ENCODE data around the gene ASIP. TPM values are rescaled to one million over a fixed set of nuclear protein-coding genes. Genes with fewer than 3 reads are reported as not detected.
"Not testable (repeated sequence)": the region's sequence is repeated elsewhere in the genome, so short reads cannot be mapped to it uniquely, and the experiment has no call there.

ASIP gene
- total RNA-seq, 1 experiment from 2014 or later, result not detected

GRCh38 chr20:34200023-34200422 is 41.2 kb upstream of the ASIP start:
- ChIA-PET CTCF (no interaction called here), POLR2A (ENCODE audit: low non-redundant PET) (no interaction called here)
- TF ChIP-seq CTCF (conservative IDR thresholded peaks at IDR 0.05; ENCODE audit: low read depth, low read length), result no peak
- TF ChIP-seq EZH2 (IDR thresholded peaks at IDR 0.05; ENCODE audit: borderline replicate concordance, low read depth, low read length, poor library complexity, severe bottlenecking), result no peak
- no peaks in the 10 kb centered on the region for H3K9me3 ChIP-seq (ENCODE audit: low read depth, low read length, poor library complexity, severe bottlenecking)
- no peak for DNase-seq (ENCODE audit: low spot score)
- no TSS peak for BruUV-seq (replicated peaks)
- H3K27me3 ChIP-seq (replicated peaks; ENCODE audit: insufficient read depth, low read depth, low read length, poor library complexity), result no peaks in the 10 kb centered on the region
- H3K4me3 ChIP-seq (ENCODE audit: low read depth, low read length, poor library complexity, severe bottlenecking), result no peak overlapping the region
- intact Hi-C loops (cut with micrococcal nuclease; ENCODE audit: unreplicated experiment), result no loop called here
- no peaks in the 10 kb centered on the region for H3K36me3 ChIP-seq (ENCODE audit: insufficient read depth, low read length, poor library complexity, severe bottlenecking)
- peak overlapping the region; percentile 52 for H3K27ac ChIP-seq (ENCODE audit: low read depth, low read length, poor library complexity, severe bottlenecking)
- H3K4me1 ChIP-seq (ENCODE audit: insufficient read depth, low read length, poor library complexity, severe bottlenecking), result peaks cover 11% of the 10 kb centered on the region

DNA sequence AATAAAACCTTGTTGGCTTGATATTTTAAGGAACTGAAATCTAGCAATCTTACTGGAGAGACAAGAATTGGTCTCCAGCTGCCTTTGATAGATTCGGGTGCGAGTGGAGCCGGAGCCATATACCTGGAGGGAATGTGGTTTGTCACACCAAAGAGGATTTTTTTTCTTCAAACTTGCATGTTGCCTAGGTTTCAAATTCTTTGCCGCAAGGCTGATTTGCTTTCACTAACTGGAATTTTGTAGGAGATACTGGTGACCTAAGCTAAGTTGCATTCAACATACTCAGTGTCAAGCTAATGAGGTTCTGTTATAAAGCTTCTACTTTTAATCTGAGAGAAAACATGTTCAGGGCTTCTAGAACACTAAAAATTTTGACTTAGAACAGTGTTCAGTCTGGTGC is 39.7 kb upstream of the ASIP start:
- intact Hi-C loops (cut with micrococcal nuclease; ENCODE audit: unreplicated experiment), result no loop called here
- no peaks in the 10 kb centered on the region for H3K27me3 ChIP-seq (replicated peaks; ENCODE audit: insufficient read depth, low read depth, low read length, poor library complexity)
- peaks cover 11% of the 10 kb centered on the region for H3K4me1 ChIP-seq (ENCODE audit: insufficient read depth, low read length, poor library complexity, severe bottlenecking)
- POLR2A ChIA-PET (ENCODE audit: low non-redundant PET), result no interaction called here
- no TSS peak for BruUV-seq (replicated peaks)
- H3K4me3 ChIP-seq (ENCODE audit: low read depth, low read length, poor library complexity, severe bottlenecking), result no peak overlapping the region
- TF ChIP-seq CTCF (conservative IDR thresholded peaks at IDR 0.05; ENCODE audit: low read depth, low read length) (no peak), EZH2 (IDR thresholded peaks at IDR 0.05; ENCODE audit: borderline replicate concordance, low read depth, low read length, poor library complexity, severe bottlenecking) (no peak)
- H3K9me3 ChIP-seq (ENCODE audit: low read depth, low read length, poor library complexity, severe bottlenecking), result no peaks in the 10 kb centered on the region
- DNase-seq (ENCODE audit: low spot score), result no peak
- H3K36me3 ChIP-seq (ENCODE audit: insufficient read depth, low read length, poor library complexity, severe bottlenecking), result no peaks in the 10 kb centered on the region
- CTCF ChIA-PET, result no interaction called here
- H3K27ac ChIP-seq (ENCODE audit: low read depth, low read length, poor library complexity, severe bottlenecking), result peak overlapping the region; percentile 52

GRCh38 chr20:34205172-34205880 is 35.9 kb upstream of the ASIP start:
- ChIA-PET CTCF (interaction anchor here (0.6 kb wide), 1 partner anchor 244 kb away, joined by 4 read pairs; no protein-coding TSS in a partner anchor), POLR2A (ENCODE audit: low non-redundant PET) (interaction anchor here (0.7 kb wide), 1 partner anchor 409 kb away, joined by 4 read pairs; no protein-coding TSS in a partner anchor)
- H3K36me3 ChIP-seq (ENCODE audit: insufficient read depth, low read length, poor library complexity, severe bottlenecking); BruUV-seq (replicated peaks); H3K4me1 ChIP-seq (ENCODE audit: insufficient read depth, low read length, poor library complexity, severe bottlenecking); H3K27me3 ChIP-seq (replicated peaks; ENCODE audit: insufficient read depth, low read depth, low read length, poor library complexity); intact Hi-C loops (cut with micrococcal nuclease; ENCODE audit: unreplicated experiment); H3K27ac ChIP-seq (ENCODE audit: low read depth, low read length, poor library complexity, severe bottlenecking); H3K4me3 ChIP-seq (ENCODE audit: low read depth, low read length, poor library complexity, severe bottlenecking); DNase-seq (ENCODE audit: low spot score); H3K9me3 ChIP-seq (ENCODE audit: low read depth, low read length, poor library complexity, severe bottlenecking): not testable (repeated sequence)

GRCh38 chr20:34209111-34209510 is 32.1 kb upstream of the ASIP start:
- TF ChIP-seq CTCF (conservative IDR thresholded peaks at IDR 0.05; ENCODE audit: low read depth, low read length) (no peak), EZH2 (IDR thresholded peaks at IDR 0.05; ENCODE audit: borderline replicate concordance, low read depth, low read length, poor library complexity, severe bottlenecking) (no peak)
- Histone ChIP-seq H3K27me3 (replicated peaks; ENCODE audit: insufficient read depth, low read depth, low read length, poor library complexity) (no peaks in the 10 kb centered on the region), H3K9me3 (ENCODE audit: low read depth, low read length, poor library complexity, severe bottlenecking) (peaks cover 15% of the 10 kb centered on the region), H3K27ac (ENCODE audit: low read depth, low read length, poor library complexity, severe bottlenecking) (no peak overlapping the region), H3K36me3 (ENCODE audit: insufficient read depth, low read length, poor library complexity, severe bottlenecking) (no peaks in the 10 kb centered on the region), H3K4me1 (ENCODE audit: insufficient read depth, low read length, poor library complexity, severe bottlenecking) (no peaks in the 10 kb centered on the region), H3K4me3 (ENCODE audit: low read depth, low read length, poor library complexity, severe bottlenecking) (no peak overlapping the region)
- intact Hi-C loops (cut with micrococcal nuclease; ENCODE audit: unreplicated experiment), result no loop called here
- ChIA-PET CTCF (interaction anchor here (0.6 kb wide), 1 partner anchor 104 kb away, joined by 3 read pairs; no protein-coding TSS in a partner anchor), POLR2A (ENCODE audit: low non-redundant PET) (no interaction called here)
- no TSS peak for BruUV-seq (replicated peaks)
- DNase-seq (ENCODE audit: low spot score), result no peak

All from A673 (cell line).